Tibial nerve (tissue), 4 donors: Measurements from ENCODE around the gene ANKRD9. TPM values are rescaled to one million over a fixed set of nuclear protein-coding genes. Genes with fewer than 3 reads are reported as not detected.

Source experiments
- DNase-seq, 2 donors: peaks; one replicate each; pipeline ENCODE4 v3.0.0-alpha.2; 2019; ENCODE audit warnings: low spot score in 2 of 2
- H3K27ac ChIP-seq, 4 donors: fragments of 200-600 bp; sonication (generic) in 3 of 4; one replicate each; pipeline ENCODE4 v1.5.1; 2017 to 2019; ENCODE audit warnings: mild to moderate bottlenecking in 1 of 4
- H3K27me3 ChIP-seq, 2 donors: fragments of 200-600 bp; sonication (generic) in 1 of 2; one replicate each; pipeline versions ENCODE4 v1.5.1 to v1.6.0; 2017 to 2019
- H3K36me3 ChIP-seq, 3 donors: fragments of 200-600 bp; sonication (generic); one replicate each; pipeline ENCODE4 v1.5.1; 2018 to 2019
- H3K4me1 ChIP-seq, 4 donors: fragments of 200-600 bp; sonication (generic) in 3 of 4; one replicate each; pipeline ENCODE4 v1.5.1; 2017 to 2019
- H3K4me3 ChIP-seq, 4 donors: fragments of 200-600 bp; sonication (generic) in 3 of 4; one replicate each; pipeline ENCODE4 v1.5.1; 2017 to 2019; ENCODE audit warnings: mild to moderate bottlenecking in 1 of 4, moderate library complexity in 1 of 4
- H3K9me3 ChIP-seq, 4 donors: fragments of 200-600 bp; sonication (generic) in 3 of 4; one replicate each; pipeline ENCODE4 v1.5.1; 2017 to 2019
- EP300 ChIP-seq, 2 donors: sonication (generic); formaldehyde crosslinking; IDR thresholded peaks; one replicate each; pipeline ENCODE4 v1.6.1; 2017; ENCODE audit warnings: antibody characterized with exemption in 2 of 2, mild to moderate bottlenecking in 1 of 2
- POLR2A ChIP-seq, 2 donors: fragments of 450-650 bp; IDR thresholded peaks; one replicate each; pipeline ENCODE4 v1.6.1; 2017; ENCODE audit warnings: antibody characterized with exemption in 2 of 2, mild to moderate bottlenecking in 2 of 2, moderate library complexity in 2 of 2
- WGBS, 2 donors: methylation state at CpG; one replicate each; pipeline ENCODE4 v1.1.5; 2018; 5-methylcytosine and 5-hydroxymethylcytosine counted together
- total RNA-seq, 4 donors: library from RNA; depleted of rRNA; stranded (reverse); fragments of >200 nt; gene quantifications; one replicate each; pipeline ENCODE4 v1.1.0, GENCODE V29; 2016
- TF ChIP-seq, protein P1 (sequence below), 5 experiments: fragments of 200-600 bp in 3 of 5; fragments of 450-650 bp in 2 of 5; sonication (generic) in 3 of 5; IDR thresholded peaks; one replicate each; pipeline ENCODE4 v1.5.1; 2016 to 2019; ENCODE audit warnings: antibody characterized with exemption in 5 of 5, mild to moderate bottlenecking in 3 of 5, moderate library complexity in 2 of 5

The ANKRD9 gene
- total RNA-seq, 4 donors from 2014 or later, result 11.4 to 39.3 (median 26.2) TPM

DNA sequence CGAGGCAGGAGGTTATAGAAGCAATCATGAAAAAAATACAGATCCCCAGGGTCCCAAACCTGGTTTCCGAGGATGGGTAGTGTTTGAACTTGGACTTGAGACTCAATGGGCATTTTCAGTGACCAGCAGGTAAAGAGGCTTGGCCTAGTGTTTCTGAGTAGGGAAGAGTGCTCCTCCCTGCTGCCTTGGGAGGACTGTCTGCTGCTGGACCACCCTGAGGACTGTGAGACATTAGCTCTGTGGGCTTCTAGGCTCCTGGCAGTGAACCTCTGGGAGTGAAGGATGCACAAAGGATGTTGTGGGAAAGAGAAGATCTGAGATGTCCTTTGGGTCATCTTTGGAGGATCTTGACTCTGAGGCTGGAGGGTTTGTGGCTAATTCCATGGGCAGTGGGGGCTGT lies 30.5 kb downstream of the ANKRD9 start:
- DNase-seq, result no peak
- peaks cover 0 to 7% (median 0%) of the 10 kb centered on the region in 4 donors for H3K9me3 ChIP-seq
- H3K4me3 ChIP-seq, result no peak overlapping the region
- peaks cover 0 to 29% (median 0%) of the 10 kb centered on the region in 3 donors for H3K36me3 ChIP-seq
- peaks cover 0 to 7% (median 0%) of the 10 kb centered on the region in 4 donors for H3K4me1 ChIP-seq
- no peaks in the 10 kb centered on the region for H3K27me3 ChIP-seq
- WGBS, 2 donors, result 90 to 91% methylated on average over 2 of the region's 2 CpGs
- no peak overlapping the region for H3K27ac ChIP-seq
- TF ChIP-seq EP300 (IDR thresholded peaks at IDR 0.05) (no peak), POLR2A (IDR thresholded peaks at IDR 0.05) (no peak)
- TF ChIP-seq, protein P1, sequence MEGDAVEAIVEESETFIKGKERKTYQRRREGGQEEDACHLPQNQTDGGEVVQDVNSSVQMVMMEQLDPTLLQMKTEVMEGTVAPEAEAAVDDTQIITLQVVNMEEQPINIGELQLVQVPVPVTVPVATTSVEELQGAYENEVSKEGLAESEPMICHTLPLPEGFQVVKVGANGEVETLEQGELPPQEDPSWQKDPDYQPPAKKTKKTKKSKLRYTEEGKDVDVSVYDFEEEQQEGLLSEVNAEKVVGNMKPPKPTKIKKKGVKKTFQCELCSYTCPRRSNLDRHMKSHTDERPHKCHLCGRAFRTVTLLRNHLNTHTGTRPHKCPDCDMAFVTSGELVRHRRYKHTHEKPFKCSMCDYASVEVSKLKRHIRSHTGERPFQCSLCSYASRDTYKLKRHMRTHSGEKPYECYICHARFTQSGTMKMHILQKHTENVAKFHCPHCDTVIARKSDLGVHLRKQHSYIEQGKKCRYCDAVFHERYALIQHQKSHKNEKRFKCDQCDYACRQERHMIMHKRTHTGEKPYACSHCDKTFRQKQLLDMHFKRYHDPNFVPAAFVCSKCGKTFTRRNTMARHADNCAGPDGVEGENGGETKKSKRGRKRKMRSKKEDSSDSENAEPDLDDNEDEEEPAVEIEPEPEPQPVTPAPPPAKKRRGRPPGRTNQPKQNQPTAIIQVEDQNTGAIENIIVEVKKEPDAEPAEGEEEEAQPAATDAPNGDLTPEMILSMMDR (IDR thresholded peaks at IDR 0.05), result no peak

DNA sequence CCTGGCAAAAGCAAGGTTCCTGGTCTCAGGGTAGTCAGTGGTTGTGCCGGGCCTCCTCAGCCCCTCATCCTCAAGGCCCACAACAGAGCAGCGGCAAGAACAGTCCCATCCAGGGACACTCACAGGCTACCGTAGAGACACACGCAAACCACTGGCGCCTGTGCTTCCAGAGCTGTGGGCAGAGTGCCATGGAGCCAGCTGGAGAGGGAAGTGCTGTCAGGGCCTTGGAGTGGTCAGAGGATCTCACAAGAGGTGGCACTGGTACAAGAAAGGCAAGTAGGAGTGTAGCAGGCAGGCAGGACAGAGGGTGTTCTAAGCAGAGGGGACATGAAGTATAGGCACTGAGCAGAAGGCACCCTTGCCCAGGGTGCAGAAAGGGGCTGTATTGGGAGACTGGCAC lies 34.6 kb downstream of the ANKRD9 start:
- TF ChIP-seq EP300 (IDR thresholded peaks at IDR 0.05), result no peak
- TF ChIP-seq, protein P1 (IDR thresholded peaks at IDR 0.05), result no peak
- TF ChIP-seq POLR2A (IDR thresholded peaks at IDR 0.05), result no peak
- Histone ChIP-seq H3K27me3 (no peaks in the 10 kb centered on the region), H3K4me1 (peaks cover 0 to 7% (median 0%) of the 10 kb centered on the region in 4 donors), H3K4me3 (no peak overlapping the region), H3K9me3 (no peaks in the 10 kb centered on the region), H3K36me3 (peaks cover 0 to 25% (median 0%) of the 10 kb centered on the region in 3 donors), H3K27ac (no peak overlapping the region)
- no peak for DNase-seq
- WGBS, 2 donors, result 93 to 97% methylated on average over 4 to 5 of the region's 5 CpGs

DNA sequence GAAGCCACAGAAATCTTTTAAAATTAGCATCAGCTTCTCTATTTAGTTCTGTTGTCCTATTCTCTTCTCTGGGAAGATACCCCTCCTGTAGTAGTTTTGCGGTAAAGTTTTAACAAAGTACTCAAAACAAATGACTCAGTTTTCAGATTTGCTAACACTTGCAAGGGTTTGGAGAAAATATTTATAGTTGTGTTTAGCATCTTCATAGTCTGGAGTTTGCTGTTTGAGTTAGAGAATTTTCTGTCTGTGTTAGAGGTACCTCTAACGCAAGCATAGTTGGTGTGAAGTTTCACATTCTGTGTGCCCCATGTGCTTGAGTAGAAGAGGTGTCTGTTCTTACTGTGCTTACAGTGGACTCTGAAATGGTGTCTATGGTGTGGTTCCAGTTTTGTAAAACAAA lies 36.0 kb downstream of the ANKRD9 start:
- Histone ChIP-seq H3K27me3 (no peaks in the 10 kb centered on the region), H3K4me3 (no peak overlapping the region), H3K36me3 (peaks cover 0 to 32% (median 0%) of the 10 kb centered on the region in 3 donors), H3K9me3 (no peaks in the 10 kb centered on the region), H3K27ac (no peak overlapping the region), H3K4me1 (no peaks in the 10 kb centered on the region)
- DNase-seq, result no peak
- 92 to 99% methylated on average over 2 of the region's 2 CpGs for WGBS, 2 donors
- TF ChIP-seq EP300 (IDR thresholded peaks at IDR 0.05) (no peak), POLR2A (IDR thresholded peaks at IDR 0.05) (no peak)
- TF ChIP-seq, protein P1 (IDR thresholded peaks at IDR 0.05), result no peak

DNA sequence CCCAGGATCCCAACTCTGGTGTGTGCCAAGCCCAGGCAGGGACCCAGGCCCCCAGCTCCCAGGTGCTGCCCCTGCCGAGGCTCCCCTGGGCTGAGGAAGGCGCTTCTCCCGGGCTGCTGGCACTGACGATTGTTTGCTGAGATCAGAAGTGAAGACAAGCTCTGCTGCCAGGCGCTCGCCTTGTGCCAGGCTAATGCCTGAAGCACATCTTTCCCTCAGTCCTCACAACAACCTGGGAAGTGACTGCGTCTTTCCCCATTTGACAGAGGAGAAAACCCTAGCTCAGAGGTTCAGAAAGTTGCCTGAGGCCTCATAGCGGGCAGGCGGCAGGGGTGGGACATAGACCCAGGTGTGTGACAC lies 36.8 kb downstream of the ANKRD9 start:
- 87 to 91% methylated on average over 9 of the region's 9 CpGs for WGBS, 2 donors
- Histone ChIP-seq H3K27ac (no peak overlapping the region), H3K9me3 (no peaks in the 10 kb centered on the region), H3K4me1 (no peaks in the 10 kb centered on the region), H3K27me3 (no peaks in the 10 kb centered on the region), H3K4me3 (no peak overlapping the region), H3K36me3 (peaks cover 0 to 39% (median 0%) of the 10 kb centered on the region in 3 donors)
- DNase-seq, result no peak
- TF ChIP-seq EP300 (IDR thresholded peaks at IDR 0.05) (no peak), POLR2A (IDR thresholded peaks at IDR 0.05) (no peak)
- TF ChIP-seq, protein P1 (IDR thresholded peaks at IDR 0.05), result no peak

DNA sequence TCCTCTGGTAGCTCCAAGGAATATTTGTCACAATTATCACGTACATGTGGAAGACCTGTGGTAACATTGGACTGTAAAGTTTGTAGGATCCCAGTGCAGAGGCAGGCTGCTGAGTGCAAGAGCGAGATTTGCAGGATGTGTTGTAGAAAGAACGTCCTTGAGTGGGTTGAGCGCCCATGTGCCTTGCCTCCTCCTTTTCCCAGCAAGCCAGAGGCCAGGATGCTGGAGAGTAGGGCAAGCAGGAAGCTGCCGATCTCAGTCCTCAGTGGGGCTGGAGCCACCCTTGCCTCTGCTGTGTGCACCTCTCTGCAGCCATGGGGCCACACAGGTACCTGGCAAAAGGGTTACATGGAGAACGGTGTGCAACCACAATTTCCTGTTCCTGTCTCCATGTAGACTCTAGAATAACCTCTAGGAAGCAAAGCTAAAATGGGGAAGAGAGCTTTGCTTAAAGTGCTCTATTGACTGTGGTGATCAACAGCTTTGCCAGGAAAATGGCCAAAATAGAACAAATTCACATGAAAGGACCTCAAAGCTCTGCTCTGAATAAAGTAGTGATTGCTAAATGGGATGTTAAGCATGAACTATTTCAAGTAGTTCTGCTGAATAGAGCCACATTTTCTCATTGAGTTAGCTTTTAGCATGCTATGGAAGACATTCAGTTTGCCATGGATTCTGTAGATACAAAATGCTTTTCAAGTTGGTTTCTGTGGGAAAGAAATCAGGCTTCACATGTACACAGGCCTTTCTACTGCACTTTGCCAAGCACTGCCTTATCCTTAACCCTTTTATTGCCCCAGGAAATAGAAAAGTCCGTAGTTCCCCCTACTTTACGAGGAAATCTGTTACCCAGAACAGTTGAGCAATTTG lies 37.4 kb downstream of the ANKRD9 start:
- H3K27ac ChIP-seq, result no peak overlapping the region
- no peaks in the 10 kb centered on the region for H3K4me1 ChIP-seq
- no peaks in the 10 kb centered on the region for H3K27me3 ChIP-seq
- H3K36me3 ChIP-seq, result peaks cover 0 to 45% (median 0%) of the 10 kb centered on the region in 3 donors
- no peak for DNase-seq
- TF ChIP-seq POLR2A (IDR thresholded peaks at IDR 0.05) (no peak), EP300 (IDR thresholded peaks at IDR 0.05) (no peak)
- TF ChIP-seq, protein P1 (IDR thresholded peaks at IDR 0.05), result no peak
- no peak overlapping the region for H3K4me3 ChIP-seq
- WGBS, 2 donors, result 85% methylated on average over 8 of the region's 8 CpGs
- no peaks in the 10 kb centered on the region for H3K9me3 ChIP-seq
